ENCODE data around the gene MIF4GD.

Gene MIF4GD

DNA sequence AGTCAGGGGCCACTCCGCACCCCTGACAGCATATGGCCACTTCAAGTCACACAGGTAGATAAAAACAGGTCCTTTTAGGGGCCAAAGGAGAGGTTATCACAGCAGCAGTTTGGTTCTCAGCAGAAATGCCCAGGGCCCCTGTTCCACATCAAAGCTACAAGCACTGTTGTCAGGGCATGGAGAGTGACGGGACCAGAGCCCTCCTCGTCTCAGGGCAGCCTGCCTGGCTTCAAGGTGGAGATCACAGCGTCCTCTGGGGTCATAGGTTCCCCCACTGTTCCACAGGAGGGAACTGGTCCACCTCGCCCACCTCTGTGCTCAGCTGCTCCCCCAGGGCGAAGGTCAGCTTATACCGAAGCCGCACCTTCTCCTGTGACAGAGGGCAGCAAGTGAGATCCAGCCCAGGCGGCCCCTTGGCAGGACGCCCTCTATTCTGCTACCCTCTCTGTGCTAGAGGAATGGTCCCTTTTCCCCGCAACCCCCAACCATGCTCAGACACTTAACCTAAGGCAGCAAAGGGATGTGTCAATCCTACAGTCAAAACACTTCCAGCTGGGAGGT lies 32.9 kb downstream of the MIF4GD start:
- DNase-seq (ENCODE audit: low read depth in 3 of 3, low spot score in 1 of 3) = no peak

GRCh38 chr17:75237100-75238014 lies 33.7 kb downstream of the MIF4GD start:
- no peak for DNase-seq (ENCODE audit: low read depth in 3 of 3, low spot score in 1 of 3)

GRCh38 chr17:75232786-75233185 lies 38.2 kb downstream of the MIF4GD start:
- DNase-seq (ENCODE audit: low read depth in 3 of 3, low spot score in 1 of 3) = no peak

- no peak for DNase-seq (ENCODE audit: low read depth in 3 of 3, low spot score in 1 of 3)
Observed at GRCh38 chr17:75231741-75232464, 39.1 kb downstream of the MIF4GD start.

DNA sequence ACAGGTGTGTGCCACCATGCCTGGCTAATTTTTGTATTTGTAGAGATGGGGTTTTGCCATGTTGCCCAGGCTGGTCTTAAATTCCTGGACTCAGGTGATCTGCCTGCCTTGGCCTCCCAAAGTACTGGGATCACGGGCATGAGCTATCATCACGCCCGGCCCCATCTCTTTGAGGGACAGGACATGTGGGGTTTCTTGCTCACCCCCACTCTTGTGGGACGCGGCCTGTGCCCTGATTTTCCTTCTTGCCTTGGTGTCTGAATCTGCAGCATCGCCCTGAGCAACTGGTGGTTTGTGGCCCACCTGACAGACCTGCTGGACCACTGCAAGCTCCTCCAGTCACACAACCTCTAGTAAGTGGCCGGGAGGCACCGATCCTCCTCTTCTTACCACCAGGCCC lies 40.0 kb downstream of the MIF4GD start:
- DNase-seq (ENCODE audit: low read depth in 3 of 3, low spot score in 1 of 3) = no peak

DNA sequence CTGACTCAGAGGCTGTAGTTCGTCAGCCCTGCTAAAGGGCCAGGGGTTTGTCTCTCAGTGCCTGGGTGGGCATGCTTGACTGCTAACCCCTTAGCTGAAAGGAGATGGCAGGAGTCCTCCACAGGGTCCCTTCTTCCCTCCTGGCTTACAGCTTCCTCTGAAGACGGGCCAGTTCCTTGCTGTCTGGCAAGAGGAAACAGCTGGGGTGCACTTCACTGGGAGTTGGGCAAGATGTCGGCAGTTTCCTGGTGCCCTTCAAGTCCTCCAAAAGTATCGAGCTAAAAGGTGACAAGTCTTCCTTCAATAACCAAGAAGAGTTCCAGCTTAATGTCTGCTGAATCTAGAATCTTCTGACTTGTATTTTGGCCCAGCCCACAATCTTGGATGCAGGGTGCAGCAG lies 42.2 kb downstream of the MIF4GD start:
- no peak for DNase-seq (ENCODE audit: low read depth in 3 of 3, low spot score in 1 of 3)

GRCh38 chr17:75228305-75228704 lies 42.7 kb downstream of the MIF4GD start:
- DNase-seq (ENCODE audit: low read depth in 3 of 3, low spot score in 1 of 3) = no peak

GRCh38 chr17:75227729-75228128 lies 43.3 kb downstream of the MIF4GD start:
- no peak for DNase-seq (ENCODE audit: low read depth in 3 of 3, low spot score in 1 of 3)

DNA sequence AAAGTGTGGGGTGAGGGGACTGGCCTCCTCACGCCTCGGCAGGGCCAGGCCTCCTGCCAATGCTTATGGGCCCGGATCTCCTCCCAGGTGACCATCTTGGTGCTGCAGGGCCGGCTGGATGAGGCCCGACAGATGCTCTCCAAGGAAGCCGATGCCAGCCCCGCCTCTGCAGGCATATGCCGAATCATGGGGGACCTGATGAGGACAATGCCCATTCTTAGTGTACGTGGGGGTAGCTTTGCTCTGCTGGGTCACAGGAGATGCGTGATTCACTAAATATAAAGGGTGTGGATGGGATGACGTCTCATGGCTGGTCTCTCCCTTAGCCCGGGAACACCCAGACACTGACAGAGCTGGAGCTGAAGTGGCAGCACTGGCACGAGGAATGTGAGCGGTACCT lies 46.0 kb downstream of the MIF4GD start:
- DNase-seq (ENCODE audit: low read depth in 3 of 3, low spot score in 1 of 3) = no peak

- DNase-seq (ENCODE audit: low read depth in 3 of 3, low spot score in 1 of 3) = no peak
Observed at GRCh38 chr17:75219815-75220214, 51.2 kb downstream of the MIF4GD start.

DNA sequence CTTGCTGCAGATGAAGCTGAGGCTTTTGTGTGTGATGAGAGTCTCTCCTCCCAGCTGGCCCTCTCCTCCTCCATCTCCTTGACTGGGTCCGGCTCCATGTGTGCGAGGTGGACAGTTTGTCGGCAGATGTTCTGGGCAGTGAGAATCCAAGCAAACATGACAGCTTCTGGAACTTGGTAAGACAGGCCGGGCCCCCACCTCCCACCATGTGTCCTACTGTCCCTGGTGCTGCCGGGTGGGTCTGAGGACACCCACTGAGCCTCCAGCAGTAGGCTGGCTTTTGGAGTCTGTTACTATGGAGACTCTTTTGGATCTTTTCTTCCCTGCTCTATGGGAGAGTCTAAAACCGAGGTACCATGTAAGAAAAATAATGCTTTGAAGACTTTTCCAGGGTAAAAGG lies 52.9 kb downstream of the MIF4GD start:
- DNase-seq (ENCODE audit: low read depth in 3 of 3, low spot score in 1 of 3) = no peak

Data from stimulated activated CD4-positive, alpha-beta T cell treated with anti-CD3 and anti-CD28 coated beads, TNF-alpha, amount 100 ng/mL, for 1 hour (primary cell).